Stimulated activated CD4-positive, alpha-beta T cell treated with anti-CD3 and anti-CD28 coated beads, Interleukin-1b, Interleukin-23, amount 100 ng/mL, for 48 hours (primary cell): ENCODE data around the gene KRTAP16-1.
"Not testable (repeated sequence)": the region's sequence is repeated elsewhere in the genome, so short reads cannot be mapped to it uniquely, and the experiment has no call there.

Experiments
- DNase-seq: peaks from one replicate; pipeline ENCODE4 v3.0.0-alpha.2; 2020

The KRTAP16-1 gene, protein sequence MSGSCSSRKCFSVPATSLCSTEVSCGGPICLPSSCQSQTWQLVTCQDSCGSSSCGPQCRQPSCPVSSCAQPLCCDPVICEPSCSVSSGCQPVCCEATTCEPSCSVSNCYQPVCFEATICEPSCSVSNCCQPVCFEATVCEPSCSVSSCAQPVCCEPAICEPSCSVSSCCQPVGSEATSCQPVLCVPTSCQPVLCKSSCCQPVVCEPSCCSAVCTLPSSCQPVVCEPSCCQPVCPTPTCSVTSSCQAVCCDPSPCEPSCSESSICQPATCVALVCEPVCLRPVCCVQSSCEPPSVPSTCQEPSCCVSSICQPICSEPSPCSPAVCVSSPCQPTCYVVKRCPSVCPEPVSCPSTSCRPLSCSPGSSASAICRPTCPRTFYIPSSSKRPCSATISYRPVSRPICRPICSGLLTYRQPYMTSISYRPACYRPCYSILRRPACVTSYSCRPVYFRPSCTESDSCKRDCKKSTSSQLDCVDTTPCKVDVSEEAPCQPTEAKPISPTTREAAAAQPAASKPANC

DNA sequence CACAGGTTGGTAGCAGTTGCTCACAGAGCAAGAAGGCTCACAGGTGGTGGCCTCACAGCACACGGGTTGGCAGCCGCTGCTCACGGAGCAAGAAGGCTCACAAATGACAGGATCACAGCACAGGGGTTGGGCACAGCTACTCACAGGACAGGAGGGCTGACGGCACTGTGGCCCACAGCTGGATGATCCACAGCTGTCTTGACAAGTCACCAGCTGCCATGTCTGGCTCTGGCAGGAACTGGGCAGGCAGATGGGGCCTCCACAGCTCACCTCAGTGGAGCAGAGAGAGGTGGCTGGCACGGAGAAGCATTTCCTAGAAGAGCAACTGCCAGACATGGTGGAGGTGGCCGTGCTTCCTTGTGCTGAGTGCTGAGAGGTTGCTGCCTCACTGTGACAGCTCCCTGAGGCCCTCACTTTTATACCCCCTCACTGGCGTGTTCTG is at the start of gene KRTAP16-1:
Gene KRTAP16-1 (minus strand): TSS at position 392 of the 442 bp plus-strand sequence. CDS start 56 bp downstream, at position 336.
- peak; percentile 39 for DNase-seq

DNA sequence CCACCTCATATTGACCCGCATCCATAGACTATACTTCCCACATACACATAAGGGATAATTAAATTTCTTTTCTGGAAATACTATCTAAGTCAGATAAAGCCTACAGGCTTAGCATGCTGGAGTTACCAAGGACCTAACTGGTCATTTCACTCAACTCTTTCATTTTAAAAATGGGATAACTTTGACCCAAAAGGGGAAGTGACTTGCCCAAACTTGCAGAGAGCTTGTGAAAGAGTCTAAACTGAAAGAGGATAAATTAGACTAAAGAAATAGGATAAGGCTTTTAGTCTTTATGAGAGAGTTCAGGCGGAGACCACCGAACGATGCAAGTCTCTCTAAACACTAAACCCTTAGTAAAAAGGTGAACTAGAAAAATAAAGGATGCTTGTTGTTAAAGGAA is 45.4 kb upstream of the KRTAP16-1 start:
- no peak for DNase-seq

GRCh38 chr17:41352597-41353366 is 43.7 kb upstream of the KRTAP16-1 start:
- no peak for DNase-seq

GRCh38 chr17:41351177-41351576 is 42.1 kb upstream of the KRTAP16-1 start:
- DNase-seq = no peak

DNA sequence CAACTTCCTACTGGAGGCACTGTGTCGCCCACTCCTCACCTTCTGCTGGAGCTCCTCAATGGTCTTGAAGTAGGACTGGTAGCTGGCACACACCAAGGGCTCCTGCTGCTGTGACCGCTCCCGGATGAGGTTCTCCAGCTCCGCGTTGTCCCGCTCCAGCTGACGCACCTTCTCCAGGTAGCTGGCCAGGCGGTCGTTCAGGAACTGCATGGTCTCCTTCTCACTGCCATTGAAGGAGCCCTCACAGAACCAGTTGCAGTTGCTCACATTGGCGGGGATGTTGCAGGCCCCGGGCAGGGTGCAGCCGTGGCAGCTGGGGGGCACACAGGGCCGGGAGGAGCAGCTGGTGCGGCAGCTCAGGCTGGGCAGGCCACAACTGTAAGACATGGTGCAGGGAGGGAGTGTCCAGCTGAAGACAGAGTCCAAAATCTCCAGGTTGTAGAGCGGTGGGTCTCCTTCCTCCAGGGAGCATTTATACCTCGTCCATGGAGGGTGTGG is 41.3 kb upstream of the KRTAP16-1 start, which contains the start of gene KRT33A:
Gene KRT33A (minus strand): TSS at position 448 of the 498 bp plus-strand sequence. CDS start 61 bp downstream, at position 387.
- DNase-seq = not testable (repeated sequence)

DNA sequence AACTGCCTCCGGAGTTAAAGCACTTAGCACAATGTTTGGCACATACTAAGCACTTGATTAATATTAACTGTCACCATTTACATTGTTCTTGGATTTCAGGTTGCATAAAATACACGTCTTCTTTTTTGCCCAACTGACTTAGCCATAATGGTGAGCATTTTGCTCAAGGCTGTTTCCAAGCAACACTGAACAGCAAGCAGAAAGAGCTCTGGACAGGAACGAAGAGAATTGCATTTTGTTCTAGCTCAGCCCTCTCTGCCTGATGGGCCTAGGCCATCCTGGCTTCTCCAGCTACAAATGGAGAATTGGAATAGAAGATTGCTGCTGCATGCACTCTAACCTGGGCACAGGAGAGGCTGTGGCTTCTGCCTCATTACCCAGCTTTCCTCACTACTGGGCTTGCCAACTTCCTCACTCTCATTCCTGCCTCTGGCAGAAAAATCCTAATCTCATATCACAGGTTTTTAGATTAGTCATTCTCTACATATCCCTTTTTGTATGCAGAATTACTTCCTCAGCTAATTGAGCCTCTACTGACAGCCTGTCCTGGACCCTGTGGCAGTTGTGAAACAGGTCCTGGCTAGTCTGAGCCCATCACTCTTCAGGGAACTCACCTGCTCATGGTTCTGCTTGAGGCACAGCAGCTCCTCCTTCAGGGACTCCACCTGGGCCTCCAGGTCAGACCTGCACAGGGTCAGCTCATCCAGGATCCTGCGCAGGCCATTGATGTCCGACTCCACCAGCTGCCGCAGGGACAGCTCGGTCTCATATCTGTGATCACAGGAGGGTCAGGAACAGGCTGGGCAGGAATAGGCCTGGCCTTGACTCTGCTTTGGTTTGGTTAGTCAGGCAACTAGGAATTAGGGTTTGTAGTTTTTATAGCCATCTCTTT is 39.0 kb upstream of the KRTAP16-1 start:
- no peak for DNase-seq

- DNase-seq = not testable (repeated sequence)
Measured at GRCh38 chr17:41346421-41346820, 37.3 kb upstream of the KRTAP16-1 start.

GRCh38 chr17:41345992-41346391 is 36.9 kb upstream of the KRTAP16-1 start:
- DNase-seq = no peak

GRCh38 chr17:41343029-41343428 is 33.9 kb upstream of the KRTAP16-1 start:
- DNase-seq = no peak

DNA sequence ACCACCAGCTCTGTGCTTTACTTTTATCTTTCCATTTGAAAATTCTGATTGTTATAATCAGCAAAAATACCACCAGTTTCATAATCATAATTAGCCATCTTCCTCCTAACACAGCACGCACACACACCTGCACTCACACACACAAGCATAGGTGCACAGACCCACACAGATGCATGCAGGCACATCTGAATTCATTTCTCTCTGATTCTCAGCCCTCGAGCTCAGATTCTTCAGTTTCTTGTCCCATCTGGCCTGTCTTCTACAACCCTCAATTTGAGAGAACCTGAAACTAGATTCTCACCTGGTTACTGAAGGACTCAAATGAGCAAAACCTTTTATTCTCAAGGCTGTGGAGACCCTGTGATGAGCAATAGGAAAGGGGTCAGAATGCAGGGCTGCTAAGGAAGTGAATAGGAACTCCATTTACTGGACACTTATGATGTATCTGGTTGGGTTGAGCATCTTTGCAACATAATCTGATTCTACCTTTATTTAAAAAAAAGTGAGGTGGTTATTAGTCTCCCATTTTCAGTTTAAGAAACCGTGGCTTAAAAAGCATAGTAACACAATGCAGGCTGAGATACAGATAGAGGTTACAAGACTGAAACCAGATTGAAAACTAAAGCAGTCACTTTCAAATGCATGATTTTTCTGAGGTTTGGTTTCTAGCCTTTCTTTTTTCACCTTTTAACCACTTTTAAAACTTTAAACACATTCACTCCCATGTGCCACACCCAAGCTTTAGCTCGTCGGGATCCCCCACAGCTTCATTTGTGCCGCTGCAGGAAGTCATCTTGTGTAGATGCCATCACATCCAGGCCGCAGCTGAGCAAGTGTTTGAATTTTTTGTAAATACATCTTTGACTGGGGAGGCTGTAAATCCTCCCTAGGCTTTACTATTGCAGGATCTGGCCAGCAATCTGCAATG is 32.1 kb upstream of the KRTAP16-1 start:
- peak; percentile 50 for DNase-seq

GRCh38 chr17:41340494-41340893 is 31.4 kb upstream of the KRTAP16-1 start:
- DNase-seq = no peak

- DNase-seq = no peak
Measured at GRCh38 chr17:41339571-41340172, 30.6 kb upstream of the KRTAP16-1 start.

DNA sequence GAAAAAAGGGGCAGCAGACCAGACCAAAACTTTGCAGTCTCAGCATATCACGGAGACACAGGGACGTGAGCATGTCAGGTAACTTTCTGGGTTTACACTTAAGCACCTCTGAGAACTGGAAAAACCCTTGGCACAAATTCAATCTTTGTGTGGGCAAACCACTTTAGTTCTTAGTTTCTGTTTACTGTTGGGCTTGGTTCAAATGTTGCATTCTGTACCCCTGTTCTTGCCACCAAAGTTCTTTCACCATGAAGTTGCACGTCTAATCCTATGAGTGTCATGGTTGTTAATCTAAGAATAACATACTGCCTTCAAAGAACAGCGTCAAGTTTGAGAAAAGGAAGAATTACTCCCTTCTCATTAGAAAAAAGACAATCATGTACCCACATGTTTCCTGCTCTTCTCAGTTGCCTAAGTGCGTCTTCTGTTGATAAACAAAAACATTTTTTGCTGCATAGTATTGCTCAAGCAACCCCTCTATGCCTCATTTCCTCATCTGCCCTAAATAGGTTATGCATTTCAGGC is 29.9 kb upstream of the KRTAP16-1 start:
- DNase-seq = no peak

- DNase-seq = no peak
Measured at GRCh38 chr17:41335747-41336146, 26.6 kb upstream of the KRTAP16-1 start.

DNA sequence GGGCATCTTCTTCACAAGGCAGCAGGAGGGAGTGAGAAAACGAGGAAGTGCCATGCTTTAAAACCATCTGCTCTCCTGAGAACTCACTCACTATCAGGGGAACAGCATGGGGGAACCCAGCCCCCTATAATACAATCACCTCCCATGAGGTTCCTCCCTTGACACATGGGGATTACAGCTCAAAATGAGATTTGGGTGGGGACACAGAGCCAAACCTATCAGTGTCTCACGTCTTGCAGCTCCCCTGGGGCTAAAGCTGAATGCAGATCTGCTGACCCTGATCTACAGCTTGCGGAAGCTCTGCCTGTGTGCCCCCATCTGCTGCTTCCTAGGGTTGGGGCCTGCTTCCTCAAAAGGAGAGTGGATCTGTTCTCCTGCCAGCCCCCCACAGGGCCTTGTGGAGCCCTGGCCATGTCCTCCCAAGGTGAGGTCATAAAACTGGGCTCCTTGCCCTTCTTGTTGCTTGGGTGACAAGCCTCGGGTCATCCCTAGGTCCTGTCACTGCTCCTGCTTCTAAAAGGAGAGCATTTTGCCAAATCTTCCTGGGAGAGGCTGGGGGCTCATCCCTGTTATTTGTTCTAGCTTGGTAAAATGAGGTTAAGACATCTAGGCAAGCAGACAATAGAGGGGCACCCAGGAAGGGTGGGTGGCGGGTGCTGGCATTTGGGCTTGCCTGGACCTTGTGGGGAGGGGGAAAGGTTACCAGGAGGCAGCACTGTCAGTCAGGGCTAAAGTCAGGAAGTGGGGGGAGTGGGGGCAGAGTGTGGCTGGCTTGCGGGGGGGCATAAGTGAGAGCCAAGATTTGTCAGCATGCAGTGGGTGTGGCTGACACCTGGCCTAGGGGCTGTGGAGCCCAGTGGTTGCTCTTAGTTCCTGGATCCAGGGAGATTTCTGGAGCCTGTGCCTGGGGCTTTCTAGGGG is 25.5 kb upstream of the KRTAP16-1 start:
- no peak for DNase-seq

DNA sequence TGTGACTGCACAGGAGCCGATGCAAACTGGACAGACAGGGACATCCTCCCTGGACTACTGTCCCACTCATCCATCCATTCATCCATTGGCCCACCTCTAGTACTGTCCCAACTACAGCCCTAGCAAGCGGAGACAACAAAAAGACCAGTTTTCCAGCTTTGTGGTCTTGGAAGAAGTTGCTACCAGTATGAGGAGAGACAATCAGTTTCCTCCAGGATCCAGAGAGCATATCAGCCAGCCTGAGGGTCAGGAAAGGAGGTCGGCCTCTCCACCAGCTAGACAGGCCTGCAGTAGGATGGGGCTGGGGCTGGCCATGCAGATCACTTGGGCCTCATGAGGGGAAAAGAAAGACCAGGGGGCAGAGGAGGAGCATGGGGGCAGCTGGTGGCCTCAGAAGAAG is 24.7 kb upstream of the KRTAP16-1 start:
- DNase-seq = no peak

GRCh38 chr17:41333098-41333497 is 24.0 kb upstream of the KRTAP16-1 start:
- DNase-seq = no peak

DNA sequence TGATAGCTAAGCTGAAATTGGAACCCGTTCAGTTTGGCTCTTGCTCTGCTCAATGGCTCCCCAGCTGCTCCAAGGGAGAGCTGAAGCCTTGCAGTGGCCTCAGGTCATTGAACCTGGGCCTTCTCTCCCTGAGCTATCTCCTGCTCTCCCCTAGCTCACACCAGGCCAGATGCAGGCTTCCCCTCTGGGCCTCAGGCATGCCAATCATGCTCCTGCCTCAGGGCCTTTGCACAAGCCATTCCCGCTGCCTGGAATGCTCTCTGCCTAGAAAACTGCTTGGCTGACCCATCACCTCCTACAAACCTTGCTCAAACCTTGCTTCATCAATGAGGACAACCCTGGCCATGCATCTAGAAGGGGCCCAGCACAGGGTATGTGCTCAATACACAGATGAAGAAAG is 23.1 kb upstream of the KRTAP16-1 start:
- DNase-seq = no peak

- DNase-seq = no peak
Measured at GRCh38 chr17:41331606-41332005, 22.5 kb upstream of the KRTAP16-1 start.
